GM19193 (cell line): ENCODE data around the gene ZC3H6.

ENCODE experiments used
- POLR2A ChIP-seq: IDR thresholded peaks from 4 replicates; pipeline ENCODE4 v1.6.1; 2011; ENCODE audit not compliant: insufficient read depth, insufficient read length; ENCODE audit errors: extremely low read depth

Gene ZC3H6

GRCh38 chr2:112340475-112341267, 65.3 kb downstream of the ZC3H6 start:
- no peak for TF ChIP-seq POLR2A

GRCh38 chr2:112342067-112342550, 66.7 kb downstream of the ZC3H6 start:
- TF ChIP-seq POLR2A: no peak

GRCh38 chr2:112343827-112344585, 68.6 kb downstream of the ZC3H6 start:
- no peak for TF ChIP-seq POLR2A

GRCh38 chr2:112345030-112346027, 69.9 kb downstream of the ZC3H6 start:
- TF ChIP-seq POLR2A: no peak
